SK-N-MC (cell line): ENCODE measurements around the gene VPS11.

Experiments
- EZH2 ChIP-seq: fragments of 200-600 bp; sonication (generic); IDR thresholded peaks from one replicate; pipeline ENCODE4 v1.6.1; 2017; ENCODE audit warnings: antibody characterized with exemption
- FOXP2 ChIP-seq: optimal IDR thresholded peaks from 2 replicates; pipeline ENCODE3; 2011; ENCODE audit warnings: mild to moderate bottlenecking, moderate library complexity; ENCODE audit not compliant: insufficient read depth; ENCODE audit errors: extremely low read length, control extremely low read depth
- POLR2AphosphoS5 ChIP-seq: IDR thresholded peaks from 2 replicates; pipeline ENCODE4 v1.6.1; 2012; ENCODE audit warnings: mild to moderate bottlenecking, low read depth, low read length, borderline replicate concordance

DNA sequence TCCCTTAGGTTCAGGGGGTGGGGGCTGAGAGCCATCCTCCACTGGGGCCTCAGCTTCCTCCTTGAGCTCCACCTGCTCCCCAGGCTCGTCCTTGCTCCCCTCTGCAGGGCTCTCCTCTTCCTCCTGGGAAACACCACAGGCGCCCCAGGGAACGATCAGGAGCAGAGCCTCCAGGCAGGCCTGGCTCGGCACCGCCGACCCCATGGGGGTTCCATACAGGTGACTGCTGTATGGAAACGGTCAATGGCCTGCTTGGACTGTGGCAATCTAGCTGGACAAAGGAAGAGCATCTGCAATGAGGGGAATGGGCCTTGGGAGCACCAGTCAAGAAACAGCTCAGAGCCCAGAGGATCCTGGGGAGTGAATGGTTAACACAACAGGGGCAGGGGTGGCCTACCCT lies 18.5 kb upstream of the VPS11 start:
- TF ChIP-seq EZH2: no peak
- TF ChIP-seq POLR2AphosphoS5: no peak
- no peak for TF ChIP-seq FOXP2
